H1 (cell line): ENCODE data around the gene GLMN. TPM values are rescaled to one million over a fixed set of nuclear protein-coding genes. Genes with fewer than 3 reads are reported as not detected.

Experiments
- ZNF274 ChIP-seq: IDR thresholded peaks from 2 replicates; pipeline ENCODE4 v1.7.0; 2012; ENCODE audit warnings: low read length, borderline replicate concordance; ENCODE audit errors: extremely low read depth
- polyA plus RNA-seq, 7 experiments: library from polyadenylated mRNA; depleted of rRNA in 3 of 7; stranded (reverse) in 5 of 7; unstranded in 2 of 7; fragments of >200 nt in 5 of 7; fragments of 200-250 nt in 2 of 7; gene quantifications; 1 replicate in 5 of 7; 2 replicates in 1 of 7; 4 replicates in 1 of 7; pipeline versions ENCODE4 v1.2.1 to v1.2.3, GENCODE V29; 2011 to 2013; ENCODE audit warnings: missing spikeins in 2 of 7, mixed read lengths in 2 of 7
- total RNA-seq: library from RNA; stranded (reverse); fragmentation: NEBNext Ultra II Directional; extraction: Animal tissue kit (Norgen Biotek cat#: 25700); gene quantifications from 2 replicates; pipeline ENCODE4 v1.2.1, GENCODE V29; 2021

GLMN gene
- total and polyA plus RNA-seq, 2 of the 8 experiments (the other 6 are each of a cell fraction or from before 2014, with no cell fraction given), result 5.7 to 25.0 TPM

GRCh38 chr1:92306020-92306419 lies 7.2 kb upstream of the GLMN start (continued):
- no peak for TF ChIP-seq ZNF274
